CD8-positive, alpha-beta memory T cell (primary cell): ENCODE measurements around the gene TMEM119. TPM values are rescaled to one million over a fixed set of nuclear protein-coding genes. Genes with fewer than 3 reads are reported as not detected.
"Not testable (repeated sequence)": the region's sequence is repeated elsewhere in the genome, so short reads cannot be mapped to it uniquely, and the experiment has no call there.

Source experiments
- CTCF ChIA-PET: fragments of 350-600 bp; sonication (Branson Sonifier 250); formaldehyde crosslinking; loops from one replicate; lab custom pipeline; 2021; ENCODE audit warnings: antibody characterized with exemption; lab: Charles Lee
- POLR2A ChIA-PET: fragments of 350-600 bp; sonication (Branson Sonifier 250); formaldehyde crosslinking; loops from one replicate; lab custom pipeline; 2021; ENCODE audit warnings: antibody characterized with exemption; lab: Charles Lee
- DNase-seq, 5 donors: peaks; one replicate each; pipeline versions ENCODE4 v3.0.0 to v3.0.0-alpha.2; 2020 to 2022; ENCODE audit warnings: mixed read lengths in 1 of 5
- H3K27ac ChIP-seq: one replicate; pipeline ENCODE4 v1.7.0; 2013; ENCODE audit warnings: low read depth, mild to moderate bottlenecking, low read length, moderate library complexity
- H3K27me3 ChIP-seq: 2 replicates; pipeline ENCODE4 v1.7.0; 2013; ENCODE audit warnings: low read length, mild to moderate bottlenecking; ENCODE audit not compliant: insufficient read depth, poor library complexity, severe bottlenecking
- H3K36me3 ChIP-seq: 2 replicates; pipeline ENCODE4 v1.7.0; 2013; ENCODE audit warnings: mild to moderate bottlenecking, low read length, moderate library complexity; ENCODE audit not compliant: insufficient read depth
- H3K4me1 ChIP-seq: 2 replicates; pipeline ENCODE4 v1.7.0; 2013; ENCODE audit warnings: mild to moderate bottlenecking, low read length, moderate library complexity; ENCODE audit not compliant: insufficient read depth
- H3K4me3 ChIP-seq: 2 replicates; pipeline ENCODE4 v1.7.0; 2013; ENCODE audit warnings: mild to moderate bottlenecking, low read length
- H3K9me3 ChIP-seq: 2 replicates; pipeline ENCODE4 v1.7.0; 2013; ENCODE audit warnings: mild to moderate bottlenecking, low read length
- H3K27ac Mint-ChIP-seq, 8 donors: one replicate each; pipeline ENCODE4 v1.8.0; 2020 to 2021; ENCODE audit warnings: mixed read lengths in 8 of 8, mild to moderate bottlenecking in 6 of 8, inconsistent platforms in 3 of 8, moderate library complexity in 3 of 8
- H3K27me3 Mint-ChIP-seq, 2 donors: one replicate each; pipeline ENCODE4 v1.8.0; 2020 to 2021; ENCODE audit warnings: mixed read lengths in 2 of 2, mild to moderate bottlenecking in 1 of 2, moderate library complexity in 1 of 2
- H3K36me3 Mint-ChIP-seq, 3 donors: one replicate each; pipeline ENCODE4 v1.8.0; 2020 to 2021; ENCODE audit warnings: mixed read lengths in 3 of 3, inconsistent platforms in 1 of 3, mild to moderate bottlenecking in 1 of 3
- H3K4me1 Mint-ChIP-seq, 3 donors: one replicate each; pipeline ENCODE4 v1.8.0; 2020 to 2021; ENCODE audit warnings: mixed read lengths in 3 of 3, inconsistent platforms in 1 of 3, mild to moderate bottlenecking in 1 of 3
- H3K4me3 Mint-ChIP-seq, 7 donors: one replicate each; pipeline ENCODE4 v1.8.0; 2020 to 2021; ENCODE audit warnings: mixed read lengths in 7 of 7, mild to moderate bottlenecking in 6 of 7, moderate library complexity in 4 of 7, inconsistent platforms in 2 of 7
- H3K9me3 Mint-ChIP-seq, 5 donors: one replicate each; pipeline ENCODE4 v1.8.0; 2020 to 2022; ENCODE audit warnings: mixed read lengths in 5 of 5, mild to moderate bottlenecking in 3 of 5, moderate library complexity in 2 of 5, inconsistent platforms in 1 of 5
- polyA plus RNA-seq: library from polyadenylated mRNA; unstranded; fragments of 300-500 nt; fragmentation: Illumina TruSeq; gene quantifications from one replicate; pipeline ENCODE4 v1.2.3, GENCODE V29; 2021
- total RNA-seq, 2 experiments: library from RNA; stranded (reverse); gene quantifications; one replicate each; pipeline ENCODE4 v1.2.3, GENCODE V29; 2021

The TMEM119 gene
- total and polyA plus RNA-seq, 3 experiments from 2014 or later = 0.66 TPM; not detected in 2

- H3K4me1 Mint-ChIP-seq = peaks cover 67 to 86% (median 80%) of the 10 kb centered on the region in 3 donors
- peak overlapping the region; percentile 92 to 100 (median 99) for H3K27ac Mint-ChIP-seq
- H3K4me3 Mint-ChIP-seq = peak overlapping the region; percentile 91 to 100 (median 98)
- not testable (repeated sequence) for H3K36me3 ChIP-seq, H3K27me3 ChIP-seq, H3K9me3 ChIP-seq, DNase-seq, H3K27me3 Mint-ChIP-seq, H3K9me3 Mint-ChIP-seq
- Histone ChIP-seq H3K4me1 (peaks cover 81% of the 10 kb centered on the region), H3K27ac (peak overlapping the region; percentile 92), H3K4me3 (peak overlapping the region; percentile 87)
- ChIA-PET CTCF (interaction anchor here (1.0 to 16.8 kb wide), 5 partner anchors 10 to 172 kb away, joined by 3 to 330 read pairs (median 7); partner anchors contain the start of gene ISCU), POLR2A (interaction anchor here (0.5 to 9.8 kb wide), 4 partner anchors 9 to 69 kb away, joined by 3 to 79 read pairs (median 35); partner anchors contain the start of genes ISCU and SART3)
- peaks cover 13 to 52% (median 14%) of the 10 kb centered on the region in 3 donors for H3K36me3 Mint-ChIP-seq
These were observed 33.4 kb upstream of the TMEM119 start for GRCh38 chr12:108631261-108631660.

GRCh38 chr12:108630481-108631207 lies 32.8 kb upstream of the TMEM119 start:
- CTCF ChIA-PET = interaction anchor here (0.7 to 16.8 kb wide), 6 partner anchors 10 to 173 kb away, joined by 3 to 330 read pairs (median 6); partner anchors contain the start of gene ISCU
- Mint-ChIP-seq H3K9me3 (no peaks in the 10 kb centered on the region), H3K27me3 (peaks cover 0 to 4% of the 10 kb centered on the region in 2 donors), H3K27ac (peak overlapping the region; percentile 88 to 100 (median 99)), H3K4me1 (peaks cover 65 to 84% (median 78%) of the 10 kb centered on the region in 3 donors), H3K4me3 (peak overlapping the region; percentile 91 to 100 (median 98)), H3K36me3 (peaks cover 13 to 56% (median 17%) of the 10 kb centered on the region in 3 donors)
- POLR2A ChIA-PET = interaction anchor here (0.5 to 9.8 kb wide), 3 partner anchors 13 to 1084 kb away, joined by 5 to 79 read pairs (median 67); partner anchors contain the start of genes ISCU and SART3
- DNase-seq = peak in 3 of 5 donors; percentile 32 to 66 (median 42)
- Histone ChIP-seq H3K27ac (peak overlapping the region; percentile 92), H3K4me1 (peaks cover 80% of the 10 kb centered on the region), H3K27me3 (no peaks in the 10 kb centered on the region), H3K9me3 (no peaks in the 10 kb centered on the region), H3K36me3 (peaks cover 9% of the 10 kb centered on the region), H3K4me3 (peak overlapping the region; percentile 87)

DNA sequence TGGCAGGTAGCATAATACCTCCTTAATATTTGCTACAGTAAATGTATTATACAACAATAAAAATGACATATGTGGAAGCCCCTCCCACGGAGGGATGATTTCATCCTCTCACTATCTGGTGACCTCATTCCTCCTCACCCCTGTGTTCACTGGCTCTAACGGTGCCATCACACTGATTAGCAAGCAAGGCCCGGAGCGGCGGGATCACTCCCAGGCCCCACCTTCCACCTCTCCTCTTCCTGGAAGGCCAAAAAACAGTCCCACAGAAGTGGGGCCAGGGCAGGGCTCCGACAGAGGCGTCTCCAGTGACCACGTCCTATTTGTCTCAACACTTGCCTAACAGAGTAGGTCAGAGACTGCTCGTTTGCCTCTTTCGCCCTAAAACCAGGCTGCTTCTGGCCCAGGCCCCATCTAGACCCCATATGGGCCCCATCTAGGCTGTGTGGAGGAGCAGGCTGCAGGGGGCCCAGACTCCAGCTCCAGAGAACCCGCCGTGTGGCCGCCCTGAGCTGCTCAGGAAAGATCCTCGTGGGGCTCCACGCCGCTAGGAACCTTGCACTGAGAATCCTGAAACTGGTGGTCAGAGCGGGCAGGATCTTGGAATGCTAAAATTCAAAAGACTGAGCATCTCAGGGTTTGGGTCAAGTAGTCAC lies 32.1 kb upstream of the TMEM119 start:
- Mint-ChIP-seq H3K9me3 (no peaks in the 10 kb centered on the region), H3K27me3 (peaks cover 0 to 4% of the 10 kb centered on the region in 2 donors), H3K27ac (peak overlapping the region; percentile 88 to 100 (median 99)), H3K36me3 (peaks cover 17 to 63% (median 18%) of the 10 kb centered on the region in 3 donors), H3K4me3 (peak overlapping the region; percentile 91 to 100 (median 98)), H3K4me1 (peaks cover 65 to 84% (median 78%) of the 10 kb centered on the region in 3 donors)
- no peaks in the 10 kb centered on the region for H3K9me3 ChIP-seq
- ChIA-PET CTCF (interaction anchor here (0.7 to 16.8 kb wide), 3 partner anchors 12 to 66 kb away, joined by 3 to 330 read pairs (median 7); no protein-coding TSS in a partner anchor), POLR2A (interaction anchor here (0.5 to 9.8 kb wide), 2 partner anchors 12 to 1085 kb away, joined by 5 to 79 read pairs; no protein-coding TSS in a partner anchor)
- peak; percentile 59 to 80 (median 63) for DNase-seq
- peaks cover 80% of the 10 kb centered on the region for H3K4me1 ChIP-seq
- peak overlapping the region; percentile 87 for H3K4me3 ChIP-seq
- H3K36me3 ChIP-seq = peaks cover 15% of the 10 kb centered on the region
- no peaks in the 10 kb centered on the region for H3K27me3 ChIP-seq
- peak overlapping the region; percentile 92 for H3K27ac ChIP-seq

- CTCF ChIA-PET = interaction anchor here (16.8 kb wide), 1 partner anchor 11 kb away, joined by 330 read pairs; no protein-coding TSS in a partner anchor
- peaks cover 64 to 82% (median 73%) of the 10 kb centered on the region in 3 donors for H3K4me1 Mint-ChIP-seq
- peak overlapping the region; percentile 87 for H3K4me3 ChIP-seq
These were observed 31.3 kb upstream of the TMEM119 start for GRCh38 chr12:108629151-108629550.

GRCh38 chr12:108627134-108627920 lies 29.4 kb upstream of the TMEM119 start:
- Mint-ChIP-seq H3K9me3 (no peaks in the 10 kb centered on the region), H3K27ac (peak overlapping the region; percentile 74 to 99 (median 88)), H3K36me3 (peaks cover 21 to 73% (median 27%) of the 10 kb centered on the region in 3 donors), H3K4me3 (peak overlapping the region; percentile 57 to 97 (median 69)), H3K4me1 (peaks cover 70 to 92% (median 76%) of the 10 kb centered on the region in 3 donors), H3K27me3 (peaks cover 0 to 4% of the 10 kb centered on the region in 2 donors)
- peaks cover 36% of the 10 kb centered on the region for H3K36me3 ChIP-seq
- peak overlapping the region; percentile 9 for H3K4me3 ChIP-seq
- H3K9me3 ChIP-seq = no peaks in the 10 kb centered on the region
- peak overlapping the region; percentile 92 for H3K27ac ChIP-seq
- CTCF ChIA-PET = interaction anchor here (0.5 to 16.8 kb wide), 6 partner anchors 10 to 1179 kb away, joined by 3 to 330 read pairs (median 4); no protein-coding TSS in a partner anchor
- POLR2A ChIA-PET = no interaction called here
- DNase-seq = no peak
- peaks cover 87% of the 10 kb centered on the region for H3K4me1 ChIP-seq
- no peaks in the 10 kb centered on the region for H3K27me3 ChIP-seq

More at GRCh38 chr12:108629151-108629550, 31.3 kb upstream of the TMEM119 start:
- peak overlapping the region; percentile 91 to 100 (median 98) for H3K4me3 Mint-ChIP-seq
- H3K27me3 Mint-ChIP-seq = peaks cover 0 to 4% of the 10 kb centered on the region in 2 donors
- POLR2A ChIA-PET = interaction anchor here (9.8 kb wide), 1 partner anchor 11 kb away, joined by 79 read pairs; no protein-coding TSS in a partner anchor
- peak overlapping the region; percentile 92 for H3K27ac ChIP-seq
- H3K9me3 ChIP-seq = no peaks in the 10 kb centered on the region
- peak overlapping the region; percentile 88 to 100 (median 99) for H3K27ac Mint-ChIP-seq
- H3K9me3 Mint-ChIP-seq = no peaks in the 10 kb centered on the region
- H3K4me1 ChIP-seq = peaks cover 75% of the 10 kb centered on the region
- peaks cover 18% of the 10 kb centered on the region for H3K36me3 ChIP-seq
- H3K27me3 ChIP-seq = no peaks in the 10 kb centered on the region
- H3K36me3 Mint-ChIP-seq = peaks cover 18 to 69% (median 18%) of the 10 kb centered on the region in 3 donors
- peak in 1 of 5 donors; percentile 40 for DNase-seq

- H3K36me3 Mint-ChIP-seq = peaks cover 18 to 81% (median 23%) of the 10 kb centered on the region in 3 donors
- peaks cover 51% of the 10 kb centered on the region for H3K36me3 ChIP-seq
These were observed 27.3 kb upstream of the TMEM119 start for GRCh38 chr12:108625228-108625627.

GRCh38 chr12:108623577-108623976 lies 25.7 kb upstream of the TMEM119 start:
- H3K4me1 ChIP-seq = peaks cover 75% of the 10 kb centered on the region

More at GRCh38 chr12:108625228-108625627, 27.3 kb upstream of the TMEM119 start:
- ChIA-PET POLR2A (no interaction called here), CTCF (no interaction called here)
- no peaks in the 10 kb centered on the region for H3K9me3 Mint-ChIP-seq
- Histone ChIP-seq H3K9me3 (no peaks in the 10 kb centered on the region), H3K4me3 (no peak overlapping the region), H3K27ac (no peak overlapping the region), H3K27me3 (no peaks in the 10 kb centered on the region), H3K4me1 (peaks cover 84% of the 10 kb centered on the region)
- peak overlapping the region; percentile 74 to 97 (median 86) for H3K27ac Mint-ChIP-seq
- peaks cover 67 to 91% (median 75%) of the 10 kb centered on the region in 3 donors for H3K4me1 Mint-ChIP-seq
- no peak for DNase-seq
- H3K27me3 Mint-ChIP-seq = no peaks in the 10 kb centered on the region
- H3K4me3 Mint-ChIP-seq = peak overlapping the region in 5 of 7 donors; percentile 3 to 57 (median 11)

More at GRCh38 chr12:108623577-108623976, 25.7 kb upstream of the TMEM119 start:
- Histone ChIP-seq H3K27me3 (no peaks in the 10 kb centered on the region), H3K4me3 (no peak overlapping the region), H3K27ac (peak overlapping the region; percentile 2), H3K36me3 (peaks cover 54% of the 10 kb centered on the region), H3K9me3 (no peaks in the 10 kb centered on the region)
- DNase-seq = no peak
- Mint-ChIP-seq H3K27ac (peak overlapping the region in 7 of 8 donors; percentile 19 to 97 (median 82)), H3K9me3 (no peaks in the 10 kb centered on the region), H3K4me3 (no peak overlapping the region), H3K36me3 (peaks cover 15 to 82% (median 27%) of the 10 kb centered on the region in 3 donors), H3K27me3 (no peaks in the 10 kb centered on the region), H3K4me1 (peaks cover 67 to 91% (median 75%) of the 10 kb centered on the region in 3 donors)
- CTCF ChIA-PET = no interaction called here
- POLR2A ChIA-PET = no interaction called here
